Stimulated activated CD4-positive, alpha-beta T cell treated with anti-CD3 and anti-CD28 coated beads, Interleukin-12 subunit alpha, Interleukin-12 subunit beta, amount 100 ng/mL, for 48 hours (primary cell): Measurements from ENCODE around the gene AP3S1.
"Not testable (repeated sequence)": the region's sequence is repeated elsewhere in the genome, so short reads cannot be mapped to it uniquely, and the experiment has no call there.

Experiments
- DNase-seq, 3 donors: peaks; one replicate each; pipeline ENCODE4 v3.0.0-alpha.2; 2020; ENCODE audit warnings: low read depth in 2 of 3, low spot score in 1 of 3

Gene AP3S1

GRCh38 chr5:115841382-115842088 lies at the start of gene AP3S1, which contains the start of gene ATG12:
AP3S1 (plus strand) TSS chr5:115841935; CDS start chr5:115842038, 103 bp downstream.
ATG12 (minus strand) TSS chr5:115841565; CDS start chr5:115841552, 13 bp downstream.
- peak; percentile 78 to 87 (median 84) for DNase-seq

DNA sequence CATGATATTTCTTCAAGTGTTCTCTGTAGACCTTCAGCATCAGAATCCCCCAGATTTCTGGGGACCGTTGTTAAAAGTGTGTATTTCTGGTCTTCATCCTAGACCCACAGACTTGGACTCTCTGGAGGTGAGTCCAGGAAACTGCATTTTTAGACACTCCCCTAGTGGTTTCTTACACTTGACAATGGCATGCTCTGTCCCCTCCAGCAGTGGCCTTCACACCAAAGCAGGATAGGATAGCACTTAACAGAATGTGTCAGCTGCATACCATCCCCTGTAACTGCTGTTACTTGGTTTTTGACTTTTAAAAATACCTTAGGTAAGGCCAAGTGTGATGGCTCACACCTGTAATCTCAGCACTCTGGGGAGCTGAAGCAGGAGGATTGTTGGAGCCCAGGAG lies 46.0 kb upstream of the AP3S1 start:
- DNase-seq = no peak

DNA sequence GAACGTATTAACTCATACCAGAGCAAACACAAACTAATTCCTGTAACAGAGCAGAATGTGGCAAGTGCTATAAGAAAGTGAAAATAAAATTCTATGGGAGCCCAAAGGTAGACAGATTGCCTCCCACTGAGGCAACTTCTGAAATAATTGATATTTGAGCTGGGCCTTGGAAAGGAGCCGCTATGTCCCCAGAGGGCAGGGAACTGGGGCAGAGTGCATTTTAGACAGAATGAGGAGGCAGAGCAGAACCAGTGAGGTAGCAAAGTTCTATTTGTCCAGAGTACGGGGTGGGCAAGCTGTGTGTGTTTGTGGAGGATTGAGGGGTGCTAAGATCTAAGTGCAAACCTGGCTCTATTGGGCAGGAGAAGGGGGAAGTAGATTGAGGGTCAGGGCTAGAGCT lies 45.1 kb upstream of the AP3S1 start:
- no peak for DNase-seq

- no peak for DNase-seq
Measured at GRCh38 chr5:115798252-115798651, 43.5 kb upstream of the AP3S1 start.

GRCh38 chr5:115800108-115800507 lies 41.6 kb upstream of the AP3S1 start:
- DNase-seq = no peak

DNA sequence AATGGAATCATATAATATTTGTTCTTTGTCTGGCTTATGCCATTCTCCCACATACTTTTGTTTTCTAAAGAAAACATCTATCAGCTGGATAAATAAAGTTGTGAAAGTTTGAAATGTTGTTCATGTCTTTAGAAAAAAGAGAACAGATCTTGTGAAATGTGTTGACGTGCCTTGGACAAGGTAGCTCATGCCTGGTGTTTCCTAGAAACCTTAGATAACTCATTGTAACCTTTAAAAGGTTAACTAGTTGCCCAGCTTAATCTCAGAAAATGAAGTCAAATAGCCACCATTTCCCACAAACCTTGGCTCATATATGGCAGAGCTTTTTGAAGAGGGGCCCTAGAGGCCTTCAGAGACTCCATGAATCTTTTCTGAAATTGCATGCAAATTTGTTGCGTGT lies 40.6 kb upstream of the AP3S1 start:
- no peak for DNase-seq

DNA sequence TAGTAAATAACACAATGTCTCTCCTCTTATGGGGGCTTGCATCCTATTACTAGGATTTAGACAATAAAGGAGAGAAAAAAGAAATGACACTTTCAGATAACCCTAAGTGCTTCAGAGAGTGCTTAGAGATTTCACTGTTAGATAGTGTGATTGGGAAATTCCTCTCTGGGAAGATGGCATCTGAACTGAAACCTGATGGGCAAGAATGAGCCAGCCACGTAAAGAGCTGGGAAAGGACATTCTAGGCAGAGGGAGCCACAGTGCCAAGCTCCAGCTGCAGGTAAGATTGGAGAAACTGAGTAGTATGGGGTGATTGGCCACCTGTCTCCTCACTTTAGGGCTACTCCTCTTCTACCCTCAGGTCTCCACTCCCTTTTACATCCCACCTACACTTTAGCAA lies 39.8 kb upstream of the AP3S1 start:
- DNase-seq = no peak

- DNase-seq = no peak
Measured at GRCh38 chr5:115806986-115807653, 34.6 kb upstream of the AP3S1 start.

DNA sequence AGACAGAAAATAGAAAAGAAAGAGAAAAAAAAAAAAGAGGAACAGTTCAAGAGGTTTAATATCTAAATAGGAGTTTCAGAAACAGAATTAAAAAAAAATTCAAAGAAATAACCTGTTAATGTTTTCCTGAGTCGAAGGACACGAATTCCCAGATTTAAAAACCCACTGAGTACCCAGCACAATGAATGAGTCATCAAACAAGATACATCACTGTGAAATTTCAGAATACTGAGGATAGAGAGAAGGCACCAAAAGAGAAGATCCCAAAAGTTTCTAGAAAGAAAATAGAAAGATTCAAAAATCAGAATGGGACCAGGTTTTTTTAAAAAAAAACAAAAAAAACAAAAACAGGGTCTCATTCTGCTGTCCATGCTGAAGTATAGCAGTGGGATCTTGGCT lies 34.1 kb upstream of the AP3S1 start:
- no peak for DNase-seq

DNA sequence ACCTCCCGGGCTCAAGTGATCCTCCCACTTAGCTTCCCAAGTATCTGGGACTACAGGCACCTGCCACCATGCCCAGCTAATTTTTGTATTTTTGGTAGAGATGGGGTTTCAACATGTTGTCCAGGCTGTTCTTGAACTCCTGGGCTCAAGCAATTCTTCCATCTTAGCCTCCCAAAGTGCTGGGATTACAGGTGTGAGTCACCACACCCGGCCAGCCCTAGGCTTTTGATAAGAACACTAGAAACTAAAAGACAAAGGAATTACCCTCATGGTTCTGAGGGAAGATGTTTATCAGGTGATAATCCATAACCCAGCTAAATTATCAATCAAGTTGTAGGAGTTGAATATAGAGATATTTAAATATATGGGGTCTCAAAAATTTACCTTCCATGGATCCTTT lies 33.7 kb upstream of the AP3S1 start:
- not testable (repeated sequence) for DNase-seq

DNA sequence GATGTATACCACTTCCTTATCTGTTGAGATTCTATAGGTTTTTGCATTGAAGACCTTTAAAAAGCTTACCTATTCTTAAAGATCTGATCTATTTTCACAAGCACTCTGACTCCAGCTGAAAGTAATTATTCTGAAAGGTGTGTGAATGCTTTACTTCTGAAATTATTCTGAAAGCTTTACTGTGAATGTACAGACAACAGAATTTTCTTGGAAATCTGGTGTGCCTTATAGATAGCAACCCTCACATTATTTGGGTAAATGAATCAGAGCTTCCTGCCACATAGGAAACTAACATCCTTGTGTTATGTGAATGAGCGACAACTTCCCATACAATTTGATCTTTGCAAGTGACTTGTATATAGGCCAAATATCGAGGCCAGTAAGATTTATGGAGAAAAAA lies 31.8 kb upstream of the AP3S1 start:
- no peak for DNase-seq

DNA sequence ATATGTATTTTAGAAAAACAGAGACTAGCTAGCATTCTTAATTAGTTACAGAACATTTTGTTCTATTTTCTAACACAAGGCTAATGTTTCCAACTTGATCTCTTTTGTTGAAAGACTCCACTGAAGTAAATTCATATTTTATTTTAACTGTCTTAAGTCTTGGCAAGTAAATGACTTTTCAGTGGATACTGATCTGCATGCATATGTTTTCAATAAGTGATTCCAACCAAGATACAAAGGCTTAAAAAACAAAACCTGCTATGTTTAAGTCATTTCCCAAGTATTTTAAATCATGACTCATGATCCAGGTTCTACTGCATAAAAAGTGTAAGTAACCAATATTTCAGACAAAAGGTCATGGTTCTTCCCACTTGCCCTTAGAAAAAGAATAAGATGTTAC lies 31.0 kb upstream of the AP3S1 start:
- no peak for DNase-seq

GRCh38 chr5:115811406-115811805 lies 30.3 kb upstream of the AP3S1 start:
- DNase-seq = no peak

DNA sequence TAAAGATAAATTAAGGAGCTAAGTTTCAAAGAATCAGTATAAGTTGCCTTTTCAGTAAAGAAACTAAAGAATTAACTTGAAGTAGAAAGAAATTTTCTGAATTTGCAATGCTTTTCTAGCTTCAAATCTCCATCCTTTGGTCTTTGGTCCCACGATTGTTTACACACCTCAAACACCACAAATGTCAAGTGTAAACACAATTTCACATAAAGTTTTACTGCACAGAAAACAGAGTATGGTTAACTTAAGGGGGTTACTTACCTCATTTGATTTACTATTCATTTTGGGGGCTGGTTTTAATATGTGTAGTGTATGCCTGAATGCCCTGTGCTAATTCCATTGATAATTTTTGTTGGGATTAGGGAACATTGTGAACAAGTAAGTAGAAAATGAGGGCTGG lies 29.4 kb upstream of the AP3S1 start:
- DNase-seq = no peak

DNA sequence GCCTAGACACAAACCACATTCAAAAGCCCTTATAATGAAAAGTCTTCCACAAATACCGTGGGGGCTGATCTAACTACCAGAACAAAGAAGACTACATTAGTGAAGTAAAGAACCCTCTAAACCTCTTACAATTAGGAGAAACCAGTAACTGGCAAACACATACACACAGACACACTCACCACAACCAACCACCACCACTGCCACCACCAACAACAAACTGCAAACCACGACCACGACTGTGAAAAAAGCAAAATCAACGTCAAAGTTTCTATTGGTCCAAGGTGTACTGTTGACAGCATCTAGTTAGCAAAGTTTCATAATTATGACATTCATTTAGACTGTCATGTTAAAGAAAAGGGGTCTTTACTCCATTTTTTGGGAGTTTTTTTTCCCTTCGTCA lies 28.0 kb upstream of the AP3S1 start:
- DNase-seq = no peak

DNA sequence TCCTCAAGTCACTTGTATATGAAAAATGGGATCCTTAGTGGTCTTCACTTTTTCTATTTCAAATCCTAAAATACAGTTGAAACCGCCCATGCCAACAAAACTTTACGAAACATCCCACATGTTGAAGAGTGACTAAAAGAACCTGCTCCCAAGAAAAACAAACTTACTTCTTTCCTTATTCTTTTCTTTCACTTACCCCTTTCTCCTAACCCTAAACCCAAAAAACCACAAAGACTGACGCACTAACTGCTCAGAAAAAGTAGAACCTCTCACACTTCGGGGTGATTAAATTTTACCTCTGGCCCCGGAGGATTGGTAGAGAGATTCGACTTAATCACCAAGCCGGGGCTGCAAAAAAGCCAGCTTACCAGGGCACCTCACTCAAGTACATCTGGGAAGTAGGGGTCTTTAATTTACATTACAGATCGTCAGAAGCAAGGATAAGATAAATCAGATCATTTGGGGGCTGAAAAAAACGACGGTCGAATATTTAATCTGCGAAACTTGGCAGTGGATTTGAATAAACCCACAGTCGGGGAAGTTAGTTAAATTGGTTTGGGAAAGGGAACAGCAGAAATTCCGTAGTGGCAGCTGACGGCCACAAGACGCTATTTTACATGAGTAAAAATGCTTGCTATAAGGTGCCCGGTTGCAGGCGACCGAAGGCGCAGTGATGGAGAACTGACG lies 26.6 kb upstream of the AP3S1 start:
- no peak for DNase-seq

GRCh38 chr5:115815693-115816225 lies 26.0 kb upstream of the AP3S1 start:
- DNase-seq = no peak

GRCh38 chr5:115816226-115817081 lies 25.3 kb upstream of the AP3S1 start, which contains the start of gene CDO1:
CDO1 (minus strand) TSS chr5:115816659; CDS start chr5:115816397, 262 bp downstream.
- DNase-seq = no peak

DNA sequence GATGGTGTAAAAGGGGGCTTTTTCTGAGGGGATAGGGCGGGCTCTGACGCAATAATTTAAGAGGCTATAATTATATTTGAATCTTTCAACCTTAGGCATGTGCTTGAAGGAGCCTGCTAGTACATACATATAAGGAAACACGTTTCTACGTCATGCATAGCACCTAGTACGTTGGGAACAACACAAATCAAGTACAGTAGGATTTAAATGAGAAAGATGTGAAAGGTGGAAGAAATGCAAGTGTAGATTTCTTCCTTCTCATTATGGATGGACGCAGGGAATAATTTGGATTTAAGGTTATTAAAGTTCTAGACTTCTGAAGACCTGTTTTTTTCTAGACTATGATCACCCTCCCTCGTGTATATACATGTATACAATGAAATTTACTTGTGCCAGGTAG lies 24.3 kb upstream of the AP3S1 start:
- no peak for DNase-seq

- no peak for DNase-seq
Measured at GRCh38 chr5:115818821-115819220, 22.9 kb upstream of the AP3S1 start.

DNA sequence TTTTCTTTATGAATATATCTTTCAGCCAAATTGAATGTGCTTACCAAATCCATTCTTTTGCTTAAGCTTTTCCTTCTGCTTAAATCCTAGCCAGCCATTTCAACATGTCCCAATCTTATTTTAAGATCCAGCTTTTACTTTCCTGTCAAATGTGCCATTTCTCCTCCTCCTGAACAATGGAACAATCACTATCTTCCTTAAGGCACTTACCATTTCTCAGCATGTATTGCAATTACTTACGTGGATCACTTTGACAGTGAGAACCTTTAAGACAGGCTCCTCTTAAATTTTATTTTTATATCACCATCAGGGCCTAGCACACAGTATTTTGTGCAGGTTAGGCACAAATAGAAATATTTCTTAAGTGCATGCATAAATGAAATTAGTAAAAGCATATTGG lies 20.9 kb upstream of the AP3S1 start:
- no peak for DNase-seq
